Left ventricle myocardium inferior (tissue), 1 donor: ENCODE data around the gene AFAP1L2. TPM values are rescaled to one million over a fixed set of nuclear protein-coding genes. Genes with fewer than 3 reads are reported as not detected.
A peak's percentile ranks its signal among the peaks of the same experiment; 100 is the strongest.

ENCODE experiments used
- DNase-seq: peaks from one replicate; pipeline ENCODE4 v3.0.0-alpha.2; 2020
- H3K27ac ChIP-seq: fragments of 200-600 bp; replicated peaks from 2 replicates; pipeline ENCODE4 v1.8.0; 2021
- H3K27me3 ChIP-seq: fragments of 200-600 bp; 2 replicates; pipeline ENCODE4 v1.8.0; 2021; ENCODE audit warnings: low read depth
- H3K36me3 ChIP-seq: fragments of 200-600 bp; 2 replicates; pipeline ENCODE4 v1.8.0; 2021
- H3K4me1 ChIP-seq: fragments of 200-600 bp; 2 replicates; pipeline ENCODE4 v1.8.0; 2021
- H3K4me3 ChIP-seq: fragments of 200-600 bp; 2 replicates; pipeline ENCODE4 v1.8.0; 2021; ENCODE audit warnings: mild to moderate bottlenecking, moderate library complexity
- H3K9me3 ChIP-seq: fragments of 200-600 bp; replicated peaks from 2 replicates; pipeline ENCODE4 v1.8.0; 2021
- CTCF ChIP-seq: fragments of 200-600 bp; IDR thresholded peaks from 2 replicates; pipeline ENCODE4 v1.8.0; 2021; ENCODE audit warnings: antibody characterized with exemption, mild to moderate bottlenecking, borderline replicate concordance
- intact Hi-C: fragments of 100-400 bp; cut with micrococcal nuclease; formaldehyde crosslinking; loops from one replicate; pipeline ENCODE4 v1.11.0; 2022
- total RNA-seq: library from RNA; stranded (reverse); fragmentation: NEBNext Ultra II Directional; extraction: Animal tissue kit (Norgen Biotek cat#: 25700); gene quantifications from one replicate; pipeline ENCODE4 v1.2.1, GENCODE V29; 2021
- donor health status: DM: no; HTN: yes; CAD: no; lungs with severe emphysema.

AFAP1L2 gene
- total RNA-seq, 1 donor from 2014 or later, result 7.0 TPM

DNA sequence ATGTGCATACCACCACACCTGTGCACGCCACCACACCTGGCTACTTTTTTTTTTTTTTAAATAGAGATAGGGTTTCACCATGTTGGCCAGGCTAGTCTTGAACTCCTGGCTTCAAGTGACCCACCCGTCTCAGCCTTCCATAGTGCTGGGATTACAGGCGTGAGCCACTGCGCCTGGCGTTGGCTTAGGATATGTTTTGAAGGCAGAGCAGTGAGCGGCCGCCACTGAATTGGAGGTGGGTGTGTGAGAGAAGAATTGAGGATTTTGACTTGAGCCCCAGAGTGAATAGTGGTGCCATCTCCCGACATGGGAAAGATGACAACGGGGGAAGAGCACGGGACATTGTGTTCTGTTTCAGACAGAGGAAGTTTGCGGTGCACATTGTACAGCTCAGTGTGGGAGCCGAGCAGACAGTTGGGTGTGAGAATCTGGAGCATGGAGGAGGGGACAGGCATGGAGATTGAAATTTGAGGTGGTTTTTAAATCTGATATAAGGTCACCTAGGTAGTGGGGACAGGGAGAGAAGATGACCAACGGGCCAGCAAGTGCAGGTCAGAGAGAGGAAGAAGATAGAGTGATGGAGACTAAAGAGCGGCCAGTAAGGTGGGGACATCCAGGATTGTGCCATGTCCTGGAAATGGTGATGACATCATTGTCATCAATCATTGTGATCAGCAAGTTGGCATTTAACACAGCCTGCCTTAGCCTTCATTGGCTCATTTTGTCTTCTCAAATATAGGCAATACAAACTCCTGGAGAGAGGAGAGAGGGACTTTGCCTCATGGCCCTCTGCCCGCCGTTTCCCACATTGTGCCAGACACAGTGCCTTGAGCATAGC lies 129.5 kb downstream of the AFAP1L2 start:
- TF ChIP-seq CTCF, result no peak
- H3K27ac ChIP-seq, result no peak overlapping the region
- no peak overlapping the region for H3K4me3 ChIP-seq
- no peak for DNase-seq
- H3K4me1 ChIP-seq, result peaks cover 26% of the 10 kb centered on the region
- intact Hi-C loops, result no loop called here
- H3K36me3 ChIP-seq, result no peaks in the 10 kb centered on the region
- H3K9me3 ChIP-seq, result no peaks in the 10 kb centered on the region
- H3K27me3 ChIP-seq, result no peaks in the 10 kb centered on the region

DNA sequence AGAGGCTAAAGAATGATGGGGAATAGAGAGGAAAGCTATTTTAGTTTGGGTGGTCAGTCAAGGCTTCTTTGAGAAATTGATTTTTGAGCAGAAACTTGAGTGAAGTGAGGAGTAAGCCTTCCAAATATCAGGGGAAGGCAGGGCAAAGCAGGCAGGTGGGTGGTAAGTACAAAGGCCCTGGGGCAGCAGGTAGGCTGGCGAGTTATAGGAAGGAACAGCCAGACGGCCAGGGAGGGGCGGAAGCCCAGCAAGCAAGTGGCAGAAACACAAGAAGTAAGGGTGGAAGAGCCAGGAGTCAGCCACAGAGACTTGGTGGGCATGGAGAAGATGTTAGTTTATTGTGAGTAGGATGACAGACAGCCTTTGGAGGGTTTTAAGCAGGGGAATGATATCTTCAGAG lies 130.4 kb downstream of the AFAP1L2 start:
- H3K4me3 ChIP-seq, result no peak overlapping the region
- no peak for TF ChIP-seq CTCF
- no peak for DNase-seq
- H3K27ac ChIP-seq, result no peak overlapping the region
- no peaks in the 10 kb centered on the region for H3K36me3 ChIP-seq
- peaks cover 30% of the 10 kb centered on the region for H3K4me1 ChIP-seq
- no peaks in the 10 kb centered on the region for H3K9me3 ChIP-seq
- H3K27me3 ChIP-seq, result no peaks in the 10 kb centered on the region
- intact Hi-C loops, result no loop called here

- intact Hi-C loops, result no loop called here
- Histone ChIP-seq H3K4me1 (peaks cover 30% of the 10 kb centered on the region), H3K36me3 (no peaks in the 10 kb centered on the region), H3K4me3 (no peak overlapping the region), H3K9me3 (no peaks in the 10 kb centered on the region), H3K27ac (no peak overlapping the region), H3K27me3 (no peaks in the 10 kb centered on the region)
- no peak for TF ChIP-seq CTCF
- DNase-seq, result no peak
Measured at GRCh38 chr10:114272696-114273095, 131.6 kb downstream of the AFAP1L2 start.

DNA sequence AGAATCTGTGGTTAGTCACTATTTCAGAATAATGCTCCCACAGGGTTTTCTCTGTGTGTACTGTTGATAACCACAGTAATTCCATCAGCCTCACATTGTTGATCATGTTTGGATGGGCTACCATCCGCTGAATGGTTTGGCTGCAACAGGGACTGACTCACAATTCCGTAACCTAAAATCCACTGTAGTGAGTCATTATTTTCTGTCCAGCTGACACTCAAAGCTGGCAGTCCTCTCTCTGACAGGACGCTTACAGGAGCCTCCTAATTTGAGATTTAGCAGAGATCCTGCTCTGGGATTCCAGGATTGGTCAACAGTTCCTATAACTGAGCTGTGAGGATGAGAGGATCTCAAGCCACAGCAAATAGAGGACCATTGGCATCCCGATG lies 132.5 kb downstream of the AFAP1L2 start:
- Histone ChIP-seq H3K27ac (peak overlapping the region; percentile 50), H3K4me1 (peaks cover 30% of the 10 kb centered on the region), H3K4me3 (no peak overlapping the region), H3K9me3 (no peaks in the 10 kb centered on the region), H3K36me3 (no peaks in the 10 kb centered on the region), H3K27me3 (no peaks in the 10 kb centered on the region)
- TF ChIP-seq CTCF, result no peak
- intact Hi-C loops, result no loop called here
- no peak for DNase-seq

GRCh38 chr10:114271075-114271778 lies 133.1 kb downstream of the AFAP1L2 start:
- no peaks in the 10 kb centered on the region for H3K36me3 ChIP-seq
- intact Hi-C loops, result no loop called here
- H3K9me3 ChIP-seq, result no peaks in the 10 kb centered on the region
- H3K27me3 ChIP-seq, result no peaks in the 10 kb centered on the region
- peaks cover 32% of the 10 kb centered on the region for H3K4me1 ChIP-seq
- TF ChIP-seq CTCF, result no peak
- no peak overlapping the region for H3K4me3 ChIP-seq
- peak overlapping the region; percentile 50 for H3K27ac ChIP-seq
- DNase-seq, result no peak
